PC-9 (cell line): ENCODE measurements around the gene MAPK1.

ENCODE experiments used
- EZH2 ChIP-seq: fragments of 200-600 bp; sonication (generic); IDR thresholded peaks from 2 replicates; pipeline ENCODE4 v1.8.0; 2017; ENCODE audit warnings: antibody characterized with exemption, low read depth
- TF ChIP-seq, protein P1 (sequence below): fragments of 200-600 bp; sonication (generic); conservative IDR thresholded peaks from 2 replicates; pipeline ENCODE4 v1.6.1; 2017; ENCODE audit warnings: mixed run types, antibody characterized with exemption, mild to moderate bottlenecking, moderate library complexity

DNA sequence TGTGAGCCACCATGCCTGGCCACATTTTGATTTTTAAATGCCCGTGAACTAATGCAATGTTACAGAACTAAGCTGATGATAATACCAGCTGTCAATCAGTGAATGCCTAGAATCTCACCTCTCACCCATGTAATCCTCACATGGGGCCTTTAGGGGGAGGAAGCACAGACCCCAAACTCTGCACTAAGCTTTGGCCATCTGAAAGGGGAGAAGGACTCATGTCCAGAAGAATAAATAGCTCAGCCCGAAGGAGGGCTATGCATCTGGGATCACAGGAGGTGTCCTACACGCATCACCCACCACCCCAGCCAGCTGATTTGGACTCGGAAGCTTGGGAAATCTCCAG is 95.8 kb downstream of the MAPK1 start:
- TF ChIP-seq, protein P1, sequence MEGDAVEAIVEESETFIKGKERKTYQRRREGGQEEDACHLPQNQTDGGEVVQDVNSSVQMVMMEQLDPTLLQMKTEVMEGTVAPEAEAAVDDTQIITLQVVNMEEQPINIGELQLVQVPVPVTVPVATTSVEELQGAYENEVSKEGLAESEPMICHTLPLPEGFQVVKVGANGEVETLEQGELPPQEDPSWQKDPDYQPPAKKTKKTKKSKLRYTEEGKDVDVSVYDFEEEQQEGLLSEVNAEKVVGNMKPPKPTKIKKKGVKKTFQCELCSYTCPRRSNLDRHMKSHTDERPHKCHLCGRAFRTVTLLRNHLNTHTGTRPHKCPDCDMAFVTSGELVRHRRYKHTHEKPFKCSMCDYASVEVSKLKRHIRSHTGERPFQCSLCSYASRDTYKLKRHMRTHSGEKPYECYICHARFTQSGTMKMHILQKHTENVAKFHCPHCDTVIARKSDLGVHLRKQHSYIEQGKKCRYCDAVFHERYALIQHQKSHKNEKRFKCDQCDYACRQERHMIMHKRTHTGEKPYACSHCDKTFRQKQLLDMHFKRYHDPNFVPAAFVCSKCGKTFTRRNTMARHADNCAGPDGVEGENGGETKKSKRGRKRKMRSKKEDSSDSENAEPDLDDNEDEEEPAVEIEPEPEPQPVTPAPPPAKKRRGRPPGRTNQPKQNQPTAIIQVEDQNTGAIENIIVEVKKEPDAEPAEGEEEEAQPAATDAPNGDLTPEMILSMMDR, result no peak
- no peak for TF ChIP-seq EZH2
